OCI-LY3 (cell line): ENCODE measurements around the gene YWHAQ.

ENCODE experiments used
- EZH2phosphoT487 ChIP-seq: fragments of 200-600 bp; shearing (Covaris generic); IDR thresholded peaks from 2 replicates; pipeline ENCODE4 v1.6.1; 2018; ENCODE audit warnings: antibody characterized with exemption, mixed run types, low read depth
- TF ChIP-seq, protein P1 (sequence below): fragments of 200-600, 300-600 bp; sonication (generic); IDR thresholded peaks from 2 replicates; pipeline ENCODE4 v1.5.1; 2014; ENCODE audit warnings: antibody characterized with exemption, low read length, low read depth

DNA sequence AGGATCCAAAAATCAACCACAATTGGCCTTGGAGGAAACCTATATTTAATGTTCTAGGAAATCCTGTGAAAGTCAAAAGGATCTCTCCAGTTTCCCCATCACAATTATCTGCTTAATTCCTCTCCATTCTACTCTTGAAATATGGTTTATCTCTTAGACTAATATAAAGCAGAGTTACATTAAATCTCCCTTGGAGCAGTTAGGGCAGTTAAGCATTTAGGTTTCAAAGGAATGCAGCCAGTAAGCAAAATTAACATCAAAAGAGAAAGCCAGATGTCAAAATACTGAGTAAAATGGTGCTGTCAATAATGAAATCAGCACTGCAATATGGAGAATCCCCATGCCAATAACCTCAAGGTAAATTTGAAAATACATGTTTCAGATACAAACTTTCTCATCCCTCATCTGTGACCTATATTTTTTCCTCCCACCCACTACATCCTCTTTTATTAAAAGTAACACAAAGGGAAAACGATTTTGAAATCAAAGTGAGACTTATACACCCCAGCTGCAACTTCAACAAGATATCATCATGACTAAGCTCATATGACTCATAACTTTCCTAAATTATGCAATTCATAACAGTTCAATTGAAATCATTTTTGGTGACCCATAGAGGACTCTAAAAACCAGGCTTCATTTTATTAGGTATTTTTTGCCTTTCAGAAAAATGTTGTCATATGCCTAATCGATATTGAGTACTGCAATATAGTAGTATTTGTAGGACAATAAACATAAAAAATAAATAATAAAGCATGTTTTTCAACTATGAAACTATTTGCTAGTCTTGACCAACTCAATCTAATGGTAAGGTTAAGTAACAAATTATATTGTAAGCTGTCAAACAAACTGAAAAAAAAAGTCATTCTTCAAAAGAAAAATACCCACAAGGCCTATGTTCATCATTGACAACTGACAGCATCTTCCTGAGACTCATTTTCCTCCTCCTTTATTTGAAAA lies 78.3 kb downstream of the YWHAQ start:
- TF ChIP-seq, protein P1, sequence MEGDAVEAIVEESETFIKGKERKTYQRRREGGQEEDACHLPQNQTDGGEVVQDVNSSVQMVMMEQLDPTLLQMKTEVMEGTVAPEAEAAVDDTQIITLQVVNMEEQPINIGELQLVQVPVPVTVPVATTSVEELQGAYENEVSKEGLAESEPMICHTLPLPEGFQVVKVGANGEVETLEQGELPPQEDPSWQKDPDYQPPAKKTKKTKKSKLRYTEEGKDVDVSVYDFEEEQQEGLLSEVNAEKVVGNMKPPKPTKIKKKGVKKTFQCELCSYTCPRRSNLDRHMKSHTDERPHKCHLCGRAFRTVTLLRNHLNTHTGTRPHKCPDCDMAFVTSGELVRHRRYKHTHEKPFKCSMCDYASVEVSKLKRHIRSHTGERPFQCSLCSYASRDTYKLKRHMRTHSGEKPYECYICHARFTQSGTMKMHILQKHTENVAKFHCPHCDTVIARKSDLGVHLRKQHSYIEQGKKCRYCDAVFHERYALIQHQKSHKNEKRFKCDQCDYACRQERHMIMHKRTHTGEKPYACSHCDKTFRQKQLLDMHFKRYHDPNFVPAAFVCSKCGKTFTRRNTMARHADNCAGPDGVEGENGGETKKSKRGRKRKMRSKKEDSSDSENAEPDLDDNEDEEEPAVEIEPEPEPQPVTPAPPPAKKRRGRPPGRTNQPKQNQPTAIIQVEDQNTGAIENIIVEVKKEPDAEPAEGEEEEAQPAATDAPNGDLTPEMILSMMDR: no peak
- no peak for TF ChIP-seq EZH2phosphoT487
